DND-41 (cell line): ENCODE data around the gene TAS1R2.

Experiments used
- ATAC-seq: fragments of 200-7000 bp; cut with Tn5 transposase; 3 replicates; pipeline ENCODE4 v1.9.1; 2021; ENCODE audit warnings: low read depth; ENCODE audit not compliant: insufficient read depth
- DNase-seq: peaks from one replicate; pipeline ENCODE4 v3.0.0-alpha.2; 2020
- H2AFZ ChIP-seq: 2 replicates; pipeline ENCODE4 v1.6.0; 2012; ENCODE audit warnings: low read depth, low read length
- H3K27ac ChIP-seq: 2 replicates; pipeline ENCODE4 v1.5.1; 2012; ENCODE audit warnings: low read length, inconsistent platforms
- H3K27me3 ChIP-seq: fragments of 200-600 bp; sonication (generic); 2 replicates; pipeline ENCODE4 v1.6.0; 2012; ENCODE audit warnings: low read length, mild to moderate bottlenecking, inconsistent platforms; ENCODE audit not compliant: insufficient read depth, poor library complexity
- H3K36me3 ChIP-seq: 2 replicates; pipeline ENCODE4 v1.5.1; 2012; ENCODE audit warnings: low read length, inconsistent platforms; ENCODE audit not compliant: insufficient read depth
- H3K4me1 ChIP-seq: 2 replicates; pipeline ENCODE4 v1.5.1; 2012; ENCODE audit warnings: mild to moderate bottlenecking, low read length; ENCODE audit not compliant: insufficient read depth
- H3K4me2 ChIP-seq: 2 replicates; pipeline ENCODE4 v1.6.0; 2012; ENCODE audit warnings: mild to moderate bottlenecking, moderate library complexity, low read length, inconsistent platforms; ENCODE audit not compliant: insufficient read depth
- H3K4me3 ChIP-seq, 2 experiments: fragments of 200-600 bp in 1 of 2; shearing (Covaris generic) in 1 of 2; 2 replicates each; pipeline ENCODE4 v1.5.1; 2012 to 2016; ENCODE audit warnings: inconsistent platforms in 2 of 2, low read length in 2 of 2, mild to moderate bottlenecking in 2 of 2, low read depth in 1 of 2, moderate library complexity in 1 of 2
- H3K79me2 ChIP-seq: 2 replicates; pipeline ENCODE4 v1.6.0; 2012; ENCODE audit warnings: low read length, inconsistent platforms; ENCODE audit not compliant: insufficient read depth
- H3K9ac ChIP-seq: 2 replicates; pipeline ENCODE4 v1.6.0; 2012; ENCODE audit warnings: low read depth, mild to moderate bottlenecking, inconsistent platforms, low read length, moderate library complexity
- H3K9me3 ChIP-seq: 2 replicates; pipeline ENCODE4 v1.5.1; 2012; ENCODE audit warnings: low read length, moderate library complexity, mild to moderate bottlenecking, inconsistent platforms; ENCODE audit not compliant: insufficient read depth, severe bottlenecking
- H4K20me1 ChIP-seq: 2 replicates; pipeline ENCODE4 v1.6.0; 2012; ENCODE audit warnings: low read length; ENCODE audit not compliant: insufficient read depth
- CTCF ChIP-seq: IDR thresholded peaks from 2 replicates; pipeline ENCODE4 v1.5.1; 2012; ENCODE audit warnings: borderline replicate concordance, low read length, moderate library complexity, mild to moderate bottlenecking; ENCODE audit not compliant: poor library complexity, severe bottlenecking; ENCODE audit errors: extremely low read depth
- EZH2 ChIP-seq: IDR thresholded peaks from 3 replicates; pipeline ENCODE4 v1.6.1; 2012; ENCODE audit warnings: borderline replicate concordance, low read depth, mild to moderate bottlenecking, moderate library complexity, low read length, inconsistent platforms; ENCODE audit not compliant: severe bottlenecking

The TAS1R2 gene

GRCh38 chr1:18881642-18882431 lies 22.4 kb upstream of the TAS1R2 start:
- ATAC-seq (no peak), DNase-seq (no peak)
- Histone ChIP-seq H3K36me3 (peaks cover 7% of the 10 kb centered on the region; the same call in 1 of the 2 replicates), H3K4me3 (no peak overlapping the region), H3K9me3 (no peaks in the 10 kb centered on the region), H3K27ac (no peak overlapping the region), H3K9ac (no peak overlapping the region), H3K79me2 (no peaks in the 10 kb centered on the region), H3K4me2 (no peak overlapping the region), H4K20me1 (peaks cover 12% of the 10 kb centered on the region; the same call in 1 of the 2 replicates), H3K27me3 (no peaks in the 10 kb centered on the region), H2AFZ (no peak overlapping the region), H3K4me1 (no peaks in the 10 kb centered on the region)
- TF ChIP-seq CTCF (no peak), EZH2 (no peak)

GRCh38 chr1:18881164-18881563 lies 21.7 kb upstream of the TAS1R2 start:
- H3K36me3 ChIP-seq = peaks cover 7% of the 10 kb centered on the region; the same call in 1 of the 2 replicates

GRCh38 chr1:18880585-18880984 lies 21.1 kb upstream of the TAS1R2 start:
- peaks cover 7% of the 10 kb centered on the region; the same call in 1 of the 2 replicates for H3K36me3 ChIP-seq
- DNase-seq = no peak

More at GRCh38 chr1:18881164-18881563, 21.7 kb upstream of the TAS1R2 start:
- no peaks in the 10 kb centered on the region for H3K4me1 ChIP-seq
- no peak for ATAC-seq
- no peak overlapping the region for H3K9ac ChIP-seq
- no peak overlapping the region for H3K27ac ChIP-seq
- H3K4me2 ChIP-seq = no peak overlapping the region
- H3K9me3 ChIP-seq = no peaks in the 10 kb centered on the region
- H3K27me3 ChIP-seq = no peaks in the 10 kb centered on the region
- TF ChIP-seq EZH2 (no peak), CTCF (no peak)
- no peaks in the 10 kb centered on the region for H3K79me2 ChIP-seq
- no peak for DNase-seq
- peaks cover 10% of the 10 kb centered on the region; the same call in 1 of the 2 replicates for H4K20me1 ChIP-seq
- H2AFZ ChIP-seq = no peak overlapping the region
- H3K4me3 ChIP-seq = no peak overlapping the region

More at GRCh38 chr1:18880585-18880984, 21.1 kb upstream of the TAS1R2 start:
- no peak overlapping the region for H3K4me2 ChIP-seq
- no peaks in the 10 kb centered on the region for H3K4me1 ChIP-seq
- TF ChIP-seq EZH2 = no peak
- no peak for TF ChIP-seq CTCF
- H3K27me3 ChIP-seq = no peaks in the 10 kb centered on the region
- H3K9ac ChIP-seq = no peak overlapping the region
- peaks cover 9% of the 10 kb centered on the region; the same call in 1 of the 2 replicates for H4K20me1 ChIP-seq
- no peak for ATAC-seq
- no peaks in the 10 kb centered on the region for H3K79me2 ChIP-seq
- no peaks in the 10 kb centered on the region for H3K9me3 ChIP-seq
- no peak overlapping the region for H2AFZ ChIP-seq
- H3K27ac ChIP-seq = no peak overlapping the region
- no peak overlapping the region for H3K4me3 ChIP-seq
